ENCODE results near the gene USB1.

GRCh38 chr16:58053682-58054005 is 52.4 kb downstream of the USB1 start:
- TF ChIP-seq, protein P1, sequence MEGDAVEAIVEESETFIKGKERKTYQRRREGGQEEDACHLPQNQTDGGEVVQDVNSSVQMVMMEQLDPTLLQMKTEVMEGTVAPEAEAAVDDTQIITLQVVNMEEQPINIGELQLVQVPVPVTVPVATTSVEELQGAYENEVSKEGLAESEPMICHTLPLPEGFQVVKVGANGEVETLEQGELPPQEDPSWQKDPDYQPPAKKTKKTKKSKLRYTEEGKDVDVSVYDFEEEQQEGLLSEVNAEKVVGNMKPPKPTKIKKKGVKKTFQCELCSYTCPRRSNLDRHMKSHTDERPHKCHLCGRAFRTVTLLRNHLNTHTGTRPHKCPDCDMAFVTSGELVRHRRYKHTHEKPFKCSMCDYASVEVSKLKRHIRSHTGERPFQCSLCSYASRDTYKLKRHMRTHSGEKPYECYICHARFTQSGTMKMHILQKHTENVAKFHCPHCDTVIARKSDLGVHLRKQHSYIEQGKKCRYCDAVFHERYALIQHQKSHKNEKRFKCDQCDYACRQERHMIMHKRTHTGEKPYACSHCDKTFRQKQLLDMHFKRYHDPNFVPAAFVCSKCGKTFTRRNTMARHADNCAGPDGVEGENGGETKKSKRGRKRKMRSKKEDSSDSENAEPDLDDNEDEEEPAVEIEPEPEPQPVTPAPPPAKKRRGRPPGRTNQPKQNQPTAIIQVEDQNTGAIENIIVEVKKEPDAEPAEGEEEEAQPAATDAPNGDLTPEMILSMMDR (conservative IDR thresholded peaks at IDR 0.05 in 1 of 2, IDR thresholded peaks at IDR 0.05 in 1 of 2; ENCODE audit: low read depth in 1 of 2, low read length in 2 of 2), result no peak
- TF ChIP-seq EZH2 (IDR thresholded peaks at IDR 0.05; ENCODE audit: low read length, missing control alignments), result no peak
